Peyer's patch (tissue), 4 donors: Measurements from ENCODE around the gene MED16. TPM values are rescaled to one million over a fixed set of nuclear protein-coding genes. Genes with fewer than 3 reads are reported as not detected.

ENCODE experiments used
- DNase-seq, 3 donors: peaks; one replicate each; pipeline ENCODE4 v3.0.0-alpha.2; 2017 to 2019
- H3K27ac ChIP-seq, 4 donors: fragments of 200-600 bp; sonication (generic); one replicate each; pipeline ENCODE4 v1.5.1; 2016 to 2019
- H3K27me3 ChIP-seq, 2 donors: fragments of 200-600 bp; sonication (generic); one replicate each; pipeline ENCODE4 v1.5.1; 2019
- H3K36me3 ChIP-seq, 3 donors: fragments of 200-600 bp; sonication (generic); one replicate each; pipeline ENCODE4 v1.5.1; 2016 to 2019
- H3K4me1 ChIP-seq, 4 donors: fragments of 200-600 bp; sonication (generic); one replicate each; pipeline ENCODE4 v1.5.1; 2016 to 2019
- H3K4me3 ChIP-seq, 4 donors: fragments of 200-600 bp; sonication (generic); 1 replicate in 3 of 4; 2 replicates in 1 of 4; pipeline ENCODE4 v1.5.1; 2016 to 2019; ENCODE audit warnings: mild to moderate bottlenecking in 1 of 4
- H3K9me3 ChIP-seq, 4 donors: fragments of 200-600 bp; sonication (generic); one replicate each; pipeline ENCODE4 v1.5.1; 2016 to 2019; ENCODE audit warnings: mild to moderate bottlenecking in 1 of 4
- POLR2A ChIP-seq, 2 donors: fragments of 450-650 bp; IDR thresholded peaks; one replicate each; pipeline ENCODE4 v1.5.1; 2017; ENCODE audit warnings: antibody characterized with exemption in 2 of 2, mild to moderate bottlenecking in 2 of 2, moderate library complexity in 2 of 2
- total RNA-seq, 4 donors: library from RNA; depleted of rRNA; stranded (reverse); fragments of >200 nt; gene quantifications; one replicate each; pipeline ENCODE4 v1.1.0, GENCODE V29; 2016
- TF ChIP-seq, protein P1 (sequence below), 6 experiments: fragments of 450-650 bp in 4 of 6; fragments of 200-600 bp in 2 of 6; sonication (generic) in 1 of 6; IDR thresholded peaks; one replicate each; pipeline ENCODE4 v1.5.1; 2017 to 2019; ENCODE audit warnings: antibody characterized with exemption in 6 of 6, mild to moderate bottlenecking in 3 of 6, moderate library complexity in 1 of 6

MED16 gene
- total RNA-seq, 4 donors from 2014 or later: 60.2 to 83.6 (median 65.3) TPM

DNA sequence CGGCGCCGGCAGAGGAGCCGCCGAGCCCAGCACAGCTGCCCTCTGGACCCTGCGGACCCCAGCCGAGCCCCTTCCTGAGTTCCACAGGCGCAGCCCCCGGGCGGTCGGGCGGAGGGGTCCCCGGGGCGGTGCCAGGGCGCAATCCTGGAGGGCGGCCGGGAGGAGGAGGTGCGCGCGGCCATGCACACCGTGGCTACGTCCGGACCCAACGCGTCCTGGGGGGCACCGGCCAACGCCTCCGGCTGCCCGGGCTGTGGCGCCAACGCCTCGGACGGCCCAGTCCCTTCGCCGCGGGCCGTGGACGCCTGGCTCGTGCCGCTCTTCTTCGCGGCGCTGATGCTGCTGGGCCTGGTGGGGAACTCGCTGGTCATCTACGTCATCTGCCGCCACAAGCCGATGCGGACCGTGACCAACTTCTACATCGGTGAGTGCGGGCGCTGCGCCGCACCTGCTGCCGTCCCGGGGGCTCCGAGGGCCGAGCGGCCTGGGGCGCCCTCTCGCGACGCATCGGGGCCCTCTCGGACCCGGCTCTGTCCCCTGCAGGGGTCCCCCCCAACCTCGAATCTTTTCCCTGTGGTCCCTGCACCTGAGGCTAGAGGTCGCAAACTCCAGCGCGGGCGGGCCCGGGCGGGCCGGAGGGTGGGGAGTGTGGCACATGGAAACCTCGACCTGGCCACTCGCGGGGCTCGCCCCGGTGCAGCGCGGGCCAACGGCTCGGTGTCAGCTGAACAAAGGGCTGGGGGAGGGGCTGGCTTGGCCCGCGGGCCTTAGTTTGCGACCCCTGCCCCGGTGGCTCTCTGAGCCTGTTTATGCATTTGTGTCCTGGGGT, 24.6 kb upstream of the MED16 start, which contains the start of gene KISS1R:
KISS1R (plus strand) TSS at position 11 of the 829 bp plus-strand sequence; CDS start at position 181, 170 bp downstream.
- peak in 2 of 3 donors; percentile 71 to 80 for DNase-seq
- Histone ChIP-seq H3K36me3 (no peaks in the 10 kb centered on the region), H3K4me3 (peak within 1 kb of the TSS; percentile 5 to 46 (median 40)), H3K4me1 (peaks cover 6 to 45% (median 34%) of the 10 kb centered on the region in 4 donors), H3K27me3 (peaks cover 0 to 45% of the 10 kb centered on the region in 2 donors), H3K9me3 (no peaks in the 10 kb centered on the region), H3K27ac (peak within 1 kb of the TSS in 1 of 4 donors; percentile 18)
- TF ChIP-seq, protein P1, sequence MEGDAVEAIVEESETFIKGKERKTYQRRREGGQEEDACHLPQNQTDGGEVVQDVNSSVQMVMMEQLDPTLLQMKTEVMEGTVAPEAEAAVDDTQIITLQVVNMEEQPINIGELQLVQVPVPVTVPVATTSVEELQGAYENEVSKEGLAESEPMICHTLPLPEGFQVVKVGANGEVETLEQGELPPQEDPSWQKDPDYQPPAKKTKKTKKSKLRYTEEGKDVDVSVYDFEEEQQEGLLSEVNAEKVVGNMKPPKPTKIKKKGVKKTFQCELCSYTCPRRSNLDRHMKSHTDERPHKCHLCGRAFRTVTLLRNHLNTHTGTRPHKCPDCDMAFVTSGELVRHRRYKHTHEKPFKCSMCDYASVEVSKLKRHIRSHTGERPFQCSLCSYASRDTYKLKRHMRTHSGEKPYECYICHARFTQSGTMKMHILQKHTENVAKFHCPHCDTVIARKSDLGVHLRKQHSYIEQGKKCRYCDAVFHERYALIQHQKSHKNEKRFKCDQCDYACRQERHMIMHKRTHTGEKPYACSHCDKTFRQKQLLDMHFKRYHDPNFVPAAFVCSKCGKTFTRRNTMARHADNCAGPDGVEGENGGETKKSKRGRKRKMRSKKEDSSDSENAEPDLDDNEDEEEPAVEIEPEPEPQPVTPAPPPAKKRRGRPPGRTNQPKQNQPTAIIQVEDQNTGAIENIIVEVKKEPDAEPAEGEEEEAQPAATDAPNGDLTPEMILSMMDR (IDR thresholded peaks at IDR 0.05): peak; percentile 42 to 61 (median 53)
- TF ChIP-seq POLR2A (IDR thresholded peaks at IDR 0.05): no peak

DNA sequence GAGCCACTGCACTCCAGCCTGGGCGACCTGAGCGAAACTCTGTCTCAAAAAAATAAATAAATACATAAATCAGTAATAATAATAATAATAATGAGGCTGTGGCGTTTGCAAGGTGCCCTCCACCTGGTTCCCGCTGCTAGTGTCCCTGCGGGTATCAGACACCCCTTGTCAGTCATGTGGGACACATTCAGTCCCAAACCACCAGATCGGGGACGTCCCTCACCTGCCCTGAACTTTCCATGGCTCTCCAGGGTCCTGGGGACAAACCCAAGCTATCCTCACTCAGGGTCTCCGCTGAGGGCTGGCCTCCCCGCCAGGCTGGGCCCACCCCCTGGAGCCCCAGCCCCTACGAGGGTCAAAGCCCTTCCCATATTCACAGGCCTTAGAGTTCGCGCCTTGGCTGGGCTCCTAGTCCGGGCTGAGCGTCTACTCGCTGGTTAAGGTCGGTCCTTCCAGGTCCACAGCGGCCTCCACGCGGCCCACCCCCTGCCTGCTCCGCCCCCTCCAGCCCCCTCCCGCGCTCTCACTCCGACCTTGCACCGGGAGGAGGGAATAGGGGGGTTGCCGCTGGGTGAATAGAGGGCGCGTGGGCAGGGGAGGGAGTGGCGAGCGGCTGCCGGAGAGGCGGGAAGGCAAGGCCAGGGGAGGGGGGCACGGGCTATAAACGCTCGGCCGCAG, 23.8 kb upstream of the MED16 start:
- Histone ChIP-seq H3K27ac (peak overlapping the region in 1 of 4 donors; percentile 18), H3K9me3 (no peaks in the 10 kb centered on the region), H3K27me3 (peaks cover 0 to 45% of the 10 kb centered on the region in 2 donors), H3K4me1 (peaks cover 6 to 46% (median 34%) of the 10 kb centered on the region in 4 donors), H3K4me3 (peak overlapping the region; percentile 5 to 46 (median 40)), H3K36me3 (no peaks in the 10 kb centered on the region)
- DNase-seq: no peak
- TF ChIP-seq POLR2A (IDR thresholded peaks at IDR 0.05): no peak
- TF ChIP-seq, protein P1 (IDR thresholded peaks at IDR 0.05): no peak

GRCh38 chr19:913080-913748, 20.2 kb upstream of the MED16 start, which contains the start of gene R3HDM4:
TSS of gene R3HDM4 (minus strand) at chr19:913219. CDS start at chr19:913157, 62 bp downstream.
- Histone ChIP-seq H3K9me3 (no peaks in the 10 kb centered on the region), H3K4me1 (peaks cover 6 to 47% (median 31%) of the 10 kb centered on the region in 4 donors), H3K27ac (peak within 1 kb of the TSS; percentile 92 to 99 (median 95)), H3K36me3 (no peaks in the 10 kb centered on the region), H3K27me3 (peaks cover 0 to 20% of the 10 kb centered on the region in 2 donors), H3K4me3 (peak within 1 kb of the TSS; percentile 82 to 97 (median 84))
- TF ChIP-seq, protein P1 (IDR thresholded peaks at IDR 0.05): no peak
- peak; percentile 43 to 45 for TF ChIP-seq POLR2A (IDR thresholded peaks at IDR 0.05)
- peak; percentile 80 to 93 (median 91) for DNase-seq

DNA sequence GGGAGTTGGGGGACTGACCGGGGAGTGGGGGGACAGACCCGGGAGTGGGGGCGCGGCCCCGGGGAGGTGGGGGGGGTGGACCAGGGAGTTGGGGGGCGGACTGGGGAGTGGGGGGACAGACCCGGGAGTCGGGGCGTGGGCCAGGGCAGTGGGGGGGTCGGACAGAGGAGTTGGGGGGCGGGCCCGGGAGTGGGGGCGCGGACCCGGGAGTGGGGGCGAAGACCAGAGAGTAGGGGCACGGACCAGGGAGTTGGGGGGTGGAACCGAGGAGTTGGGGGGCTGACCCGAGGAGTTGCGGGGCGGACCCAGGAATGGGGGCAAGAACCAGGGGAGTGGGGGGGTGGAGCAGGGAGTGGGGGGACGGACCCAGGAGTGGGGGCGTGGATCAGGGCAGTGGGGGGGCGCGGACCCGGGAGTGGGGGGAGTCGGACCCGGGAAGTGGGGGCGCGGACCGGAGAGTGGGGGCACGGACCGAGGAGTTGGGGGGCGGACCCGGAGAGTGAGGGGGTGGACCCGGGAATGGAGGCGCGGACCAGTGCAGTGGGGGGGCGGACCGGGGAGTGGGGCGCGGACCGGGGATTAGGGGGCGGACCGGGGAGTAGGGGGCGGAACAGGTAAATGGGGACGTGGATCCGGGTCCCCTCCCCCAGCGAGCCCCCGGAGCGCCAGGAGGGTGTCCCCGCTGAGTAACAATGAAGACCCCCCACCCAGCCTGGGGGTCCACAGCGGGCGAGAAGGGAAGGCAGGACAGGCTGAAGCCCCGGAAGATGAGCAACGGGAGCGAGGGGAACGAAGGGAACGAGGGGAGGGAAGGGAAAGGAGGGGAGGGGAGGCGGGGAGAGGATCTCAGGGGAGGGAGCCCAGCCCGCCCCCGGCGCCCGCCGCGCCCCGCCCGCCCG, 19.4 kb upstream of the MED16 start:
- Histone ChIP-seq H3K27ac (peak overlapping the region; percentile 92 to 99 (median 95)), H3K4me3 (peak overlapping the region; percentile 82 to 97 (median 84)), H3K36me3 (no peaks in the 10 kb centered on the region), H3K9me3 (no peaks in the 10 kb centered on the region), H3K27me3 (peaks cover 0 to 13% of the 10 kb centered on the region in 2 donors), H3K4me1 (peaks cover under 1 to 40% (median 29%) of the 10 kb centered on the region in 4 donors)
- no peak for TF ChIP-seq POLR2A (IDR thresholded peaks at IDR 0.05)
- TF ChIP-seq, protein P1 (IDR thresholded peaks at IDR 0.05): no peak
- peak in 2 of 3 donors; percentile 57 to 76 for DNase-seq
